ENCODE data around the gene CTXND1.
A peak's percentile ranks its signal among the peaks of the same experiment; 100 is the strongest.

CTXND1 gene

DNA sequence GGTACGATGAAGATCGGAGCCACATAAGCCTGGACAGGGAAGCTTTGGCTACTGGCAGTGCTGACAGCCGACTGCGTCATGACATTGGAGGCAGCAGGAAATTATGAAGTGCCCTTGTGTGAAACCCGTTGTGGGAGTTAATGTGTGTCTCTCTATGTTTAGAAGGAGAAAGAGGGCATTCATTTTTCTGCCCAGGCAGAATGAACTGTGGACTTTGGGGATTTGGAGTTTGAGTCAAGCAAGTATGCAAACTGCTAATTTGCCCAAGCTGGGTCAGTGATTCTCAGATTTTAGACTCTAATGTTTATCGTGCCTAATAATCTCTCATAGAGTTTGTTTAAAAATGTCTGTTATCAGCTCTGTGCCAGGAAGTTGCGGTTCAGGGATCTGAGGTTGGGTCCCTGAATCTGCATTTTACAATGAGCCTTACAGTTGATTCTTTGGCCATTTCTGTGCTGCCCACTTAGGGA lies 5.6 kb downstream of the CTXND1 start:
- Histone ChIP-seq H3K4me2 (ENCODE audit: low read depth, low read length) (no peak overlapping the region), H3K27ac (ENCODE audit: low read length) (no peak overlapping the region), H3K27me3 (replicated peaks; ENCODE audit: insufficient read depth, low read length) (no peaks in the 10 kb centered on the region), H3K4me3 (ENCODE audit: low read length) (no peak overlapping the region), H3K9me3 (replicated peaks; ENCODE audit: insufficient read depth, low read length) (no peaks in the 10 kb centered on the region), H3K4me1 (ENCODE audit: low read length) (no peaks in the 10 kb centered on the region), H2AFZ (ENCODE audit: low read length) (no peak overlapping the region), H3K36me3 (replicated peaks; ENCODE audit: insufficient read depth, low read length) (no peaks in the 10 kb centered on the region), H3K9me2 (replicated peaks; ENCODE audit: insufficient read depth, low read length) (no peaks in the 10 kb centered on the region), H3F3A (ENCODE audit: insufficient read depth, low read length) (no peaks in the 10 kb centered on the region), H4K20me1 (ENCODE audit: insufficient read depth, low read length) (no peaks in the 10 kb centered on the region), H3K9ac (ENCODE audit: low read length) (no peak overlapping the region), H3K79me2 (ENCODE audit: low read length) (no peaks in the 10 kb centered on the region)
- TF ChIP-seq, protein P1, sequence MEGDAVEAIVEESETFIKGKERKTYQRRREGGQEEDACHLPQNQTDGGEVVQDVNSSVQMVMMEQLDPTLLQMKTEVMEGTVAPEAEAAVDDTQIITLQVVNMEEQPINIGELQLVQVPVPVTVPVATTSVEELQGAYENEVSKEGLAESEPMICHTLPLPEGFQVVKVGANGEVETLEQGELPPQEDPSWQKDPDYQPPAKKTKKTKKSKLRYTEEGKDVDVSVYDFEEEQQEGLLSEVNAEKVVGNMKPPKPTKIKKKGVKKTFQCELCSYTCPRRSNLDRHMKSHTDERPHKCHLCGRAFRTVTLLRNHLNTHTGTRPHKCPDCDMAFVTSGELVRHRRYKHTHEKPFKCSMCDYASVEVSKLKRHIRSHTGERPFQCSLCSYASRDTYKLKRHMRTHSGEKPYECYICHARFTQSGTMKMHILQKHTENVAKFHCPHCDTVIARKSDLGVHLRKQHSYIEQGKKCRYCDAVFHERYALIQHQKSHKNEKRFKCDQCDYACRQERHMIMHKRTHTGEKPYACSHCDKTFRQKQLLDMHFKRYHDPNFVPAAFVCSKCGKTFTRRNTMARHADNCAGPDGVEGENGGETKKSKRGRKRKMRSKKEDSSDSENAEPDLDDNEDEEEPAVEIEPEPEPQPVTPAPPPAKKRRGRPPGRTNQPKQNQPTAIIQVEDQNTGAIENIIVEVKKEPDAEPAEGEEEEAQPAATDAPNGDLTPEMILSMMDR (IDR thresholded peaks at IDR 0.05; ENCODE audit: low read length) = no peak
- no peak for TF ChIP-seq EZH2 (optimal IDR thresholded peaks at IDR 0.05; ENCODE audit: low read depth, low read length)
- no peak for DNase-seq

DNA sequence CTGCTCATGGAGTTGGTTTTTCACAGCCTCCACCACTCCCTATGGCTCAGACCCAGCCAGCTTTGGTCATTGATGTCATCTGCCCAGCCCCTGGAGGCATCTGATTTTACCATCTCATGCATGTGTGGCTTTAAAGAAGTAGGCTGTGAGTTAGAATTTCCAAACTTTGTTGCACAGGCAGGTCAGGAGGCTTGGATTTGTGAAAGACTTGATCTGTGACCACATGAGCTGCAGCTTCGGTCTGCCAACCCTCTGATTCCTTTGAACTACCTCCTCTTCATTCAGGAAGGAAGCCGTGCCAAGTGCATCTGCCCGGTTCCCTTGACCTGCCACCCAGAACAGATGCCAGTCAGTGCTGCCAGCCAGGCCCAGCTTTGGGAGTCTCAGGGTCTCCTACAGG lies 9.2 kb downstream of the CTXND1 start:
- no peak overlapping the region for H3K4me3 ChIP-seq (ENCODE audit: low read length)
- no peaks in the 10 kb centered on the region for H3K36me3 ChIP-seq (replicated peaks; ENCODE audit: insufficient read depth, low read length)
- H3K4me2 ChIP-seq (ENCODE audit: low read depth, low read length) = no peak overlapping the region
- no peaks in the 10 kb centered on the region for H4K20me1 ChIP-seq (ENCODE audit: insufficient read depth, low read length)
- H3K79me2 ChIP-seq (ENCODE audit: low read length) = no peaks in the 10 kb centered on the region
- TF ChIP-seq, protein P1 (IDR thresholded peaks at IDR 0.05; ENCODE audit: low read length) = no peak
- no peak for TF ChIP-seq EZH2phosphoT487 (IDR thresholded peaks at IDR 0.05; ENCODE audit: low read length)
- TF ChIP-seq EZH2 (optimal IDR thresholded peaks at IDR 0.05; ENCODE audit: low read depth, low read length) = no peak
- no peaks in the 10 kb centered on the region for H3K9me3 ChIP-seq (replicated peaks; ENCODE audit: insufficient read depth, low read length)
- no peaks in the 10 kb centered on the region for H3K27me3 ChIP-seq (replicated peaks; ENCODE audit: insufficient read depth, low read length)
- no peak for DNase-seq
- no peak overlapping the region for H3K9ac ChIP-seq (ENCODE audit: low read length)
- no peaks in the 10 kb centered on the region for H3K4me1 ChIP-seq (ENCODE audit: low read length)
- 0 out of 2 replicates have a peak overlapping the region, but pooled peaks have one; percentile 63 for H2AFZ ChIP-seq (ENCODE audit: low read length)
- no peak overlapping the region for H3K27ac ChIP-seq (ENCODE audit: low read length)
- H3F3A ChIP-seq (ENCODE audit: insufficient read depth, low read length) = no peaks in the 10 kb centered on the region
- H3K9me2 ChIP-seq (replicated peaks; ENCODE audit: insufficient read depth, low read length) = no peaks in the 10 kb centered on the region

DNA sequence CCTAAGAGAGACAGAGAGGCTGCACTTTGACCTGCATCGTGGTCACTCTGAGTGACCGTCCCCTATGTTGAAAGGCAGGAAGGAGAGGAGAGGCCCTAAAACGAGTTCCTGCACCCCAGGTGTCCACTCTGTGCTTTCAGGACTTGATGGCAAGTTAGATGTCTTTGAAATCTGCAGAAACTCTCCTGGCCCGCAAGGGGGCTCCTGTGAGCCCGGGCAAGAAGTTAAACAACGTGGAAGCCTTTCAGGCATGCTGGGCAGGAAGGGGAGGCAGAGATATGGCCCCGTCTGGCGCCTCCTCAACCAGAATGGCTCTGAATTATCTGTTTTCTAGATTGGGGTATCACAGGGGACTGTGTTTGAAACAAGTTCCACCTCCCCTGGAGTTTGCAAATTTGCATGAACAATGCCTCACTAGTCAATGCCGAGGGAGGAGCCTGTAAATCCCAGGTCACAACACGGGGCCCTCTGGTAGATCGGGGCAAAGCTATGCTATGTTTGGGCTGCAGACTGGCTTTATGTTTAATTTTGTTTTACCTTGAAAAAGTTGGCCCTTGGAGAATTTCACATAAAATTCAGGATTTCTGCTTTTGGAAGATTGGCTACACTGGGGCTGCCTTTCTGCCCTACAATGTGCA lies 9.8 kb downstream of the CTXND1 start:
- no peak for TF ChIP-seq EZH2phosphoT487 (IDR thresholded peaks at IDR 0.05; ENCODE audit: low read length)
- TF ChIP-seq, protein P1 (IDR thresholded peaks at IDR 0.05; ENCODE audit: low read length) = peak; percentile 87
- Histone ChIP-seq H4K20me1 (ENCODE audit: insufficient read depth, low read length) (no peaks in the 10 kb centered on the region), H2AFZ (ENCODE audit: low read length) (peak overlapping the region; percentile 63; the same call in 1 of the 2 replicates), H3K27me3 (replicated peaks; ENCODE audit: insufficient read depth, low read length) (no peaks in the 10 kb centered on the region), H3K9me2 (replicated peaks; ENCODE audit: insufficient read depth, low read length) (no peaks in the 10 kb centered on the region), H3F3A (ENCODE audit: insufficient read depth, low read length) (no peaks in the 10 kb centered on the region), H3K4me3 (ENCODE audit: low read length) (no peak overlapping the region), H3K9ac (ENCODE audit: low read length) (no peak overlapping the region), H3K4me2 (ENCODE audit: low read depth, low read length) (peak overlapping the region; percentile 14; the same call in 1 of the 2 replicates), H3K79me2 (ENCODE audit: low read length) (no peaks in the 10 kb centered on the region), H3K27ac (ENCODE audit: low read length) (no peak overlapping the region), H3K36me3 (replicated peaks; ENCODE audit: insufficient read depth, low read length) (no peaks in the 10 kb centered on the region), H3K9me3 (replicated peaks; ENCODE audit: insufficient read depth, low read length) (no peaks in the 10 kb centered on the region), H3K4me1 (ENCODE audit: low read length) (no peaks in the 10 kb centered on the region)
- DNase-seq = peak; percentile 65
